ENCODE data around the gene PTPRA. TPM values are rescaled to one million over a fixed set of nuclear protein-coding genes. Genes with fewer than 3 reads are reported as not detected.

The PTPRA gene
- total and polyA plus RNA-seq, 9 of the 15 experiments (the other 6 are each of a cell fraction or from before 2014, with no cell fraction given) = 3.4 to 80.5 (median 28.0) TPM

GRCh38 chr20:2983508-2983907 lies 110.2 kb downstream of the PTPRA start (continued):
- TF ChIP-seq, protein P1, sequence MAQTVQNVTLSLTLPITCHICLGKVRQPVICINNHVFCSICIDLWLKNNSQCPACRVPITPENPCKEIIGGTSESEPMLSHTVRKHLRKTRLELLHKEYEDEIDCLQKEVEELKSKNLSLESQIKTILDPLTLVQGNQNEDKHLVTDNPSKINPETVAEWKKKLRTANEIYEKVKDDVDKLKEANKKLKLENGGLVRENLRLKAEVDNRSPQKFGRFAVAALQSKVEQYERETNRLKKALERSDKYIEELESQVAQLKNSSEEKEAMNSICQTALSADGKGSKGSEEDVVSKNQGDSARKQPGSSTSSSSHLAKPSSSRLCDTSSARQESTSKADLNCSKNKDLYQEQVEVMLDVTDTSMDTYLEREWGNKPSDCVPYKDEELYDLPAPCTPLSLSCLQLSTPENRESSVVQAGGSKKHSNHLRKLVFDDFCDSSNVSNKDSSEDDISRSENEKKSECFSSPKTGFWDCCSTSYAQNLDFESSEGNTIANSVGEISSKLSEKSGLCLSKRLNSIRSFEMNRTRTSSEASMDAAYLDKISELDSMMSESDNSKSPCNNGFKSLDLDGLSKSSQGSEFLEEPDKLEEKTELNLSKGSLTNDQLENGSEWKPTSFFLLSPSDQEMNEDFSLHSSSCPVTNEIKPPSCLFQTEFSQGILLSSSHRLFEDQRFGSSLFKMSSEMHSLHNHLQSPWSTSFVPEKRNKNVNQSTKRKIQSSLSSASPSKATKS (CRISPR knock-in tag; IDR thresholded peaks at IDR 0.05) = no peak

- H3K27me3 ChIP-seq (ENCODE audit: control insufficient read depth in 2 of 2, insufficient read depth in 2 of 2, low read length in 2 of 2) = no peaks in the 10 kb centered on the region
- no peaks in the 10 kb centered on the region for H3K9me3 ChIP-seq (replicated peaks; ENCODE audit: control insufficient read depth, insufficient read depth, low read depth, low read length)
- H3K4me1 ChIP-seq (replicated peaks in 1 of 2; ENCODE audit: control insufficient read depth in 2 of 2, insufficient read depth in 2 of 2, low read length in 2 of 2) = no peaks in the 10 kb centered on the region
- ATAC-seq = no peak
- TF ChIP-seq FOXP1 (CRISPR knock-in tag; IDR thresholded peaks at IDR 0.05) (no peak), CBX8 (IDR thresholded peaks at IDR 0.05; ENCODE audit: borderline replicate concordance, extremely low read depth, low read depth, low read length, poor library complexity, severe bottlenecking) (no peak), ZNF217 (CRISPR knock-in tag; IDR thresholded peaks at IDR 0.05) (no peak), BHLHE40 (IDR thresholded peaks at IDR 0.05; ENCODE audit: low read length) (no peak), CREBBP (IDR thresholded peaks at IDR 0.05; ENCODE audit: low read depth, low read length) (no peak)
- FAIRE-seq = no peak
- H3K36me3 ChIP-seq (ENCODE audit: control insufficient read depth, insufficient read depth, low read length) = peaks cover 55% of the 10 kb centered on the region
- peaks cover 8% of the 10 kb centered on the region for H3K79me2 ChIP-seq (ENCODE audit: control insufficient read depth, insufficient read depth, low read length)
- H3K27ac ChIP-seq (ENCODE audit: extremely low read depth, low read depth, low read length) = no peak overlapping the region
- no peaks in the 10 kb centered on the region for H4K20me1 ChIP-seq (replicated peaks; ENCODE audit: control insufficient read depth, insufficient read depth, low read length)
- H3K4me2 ChIP-seq (ENCODE audit: insufficient read depth, low read length) = no peak overlapping the region
- H3K9ac ChIP-seq (ENCODE audit: insufficient read depth in 1 of 2, low read depth in 2 of 2, low read length in 2 of 2) = no peak overlapping the region
- POLR2A ChIA-PET = interaction anchor here (0.6 kb wide), 1 partner anchor 49 kb away, joined by 3 read pairs; no protein-coding TSS in a partner anchor
- CTCF ChIA-PET (ENCODE audit: low intra/inter-chr PET ratio) = no interaction called here
- no peak overlapping the region for H3K4me3 ChIP-seq
- in situ Hi-C loops (cut with MboI) (no loop called here), intact Hi-C loops (cut with micrococcal nuclease) (loop anchor here (5.0 kb wide), 1 partner anchor 72 kb away; no protein-coding TSS in a partner anchor)
- BruUV-seq (replicated peaks) = no TSS peak
- DNase-seq (ENCODE audit: extremely low read depth in 1 of 4, low spot score in 3 of 4) = no peak
- WGBS (ENCODE audit: insufficient coverage, low coverage, missing lambda C conversion rate) = 72% methylated on average over 4 of the region's 4 CpGs
- no peak overlapping the region for H2AFZ ChIP-seq (ENCODE audit: low read depth, low read length)
- no peaks in the 10 kb centered on the region for H3K9me1 ChIP-seq (ENCODE audit: control insufficient read depth, insufficient read depth, low read length)
Observed at GRCh38 chr20:2984028-2984501, 110.8 kb downstream of the PTPRA start.

Data from K562 (cell line).